Stimulated activated CD4-positive, alpha-beta T cell treated with anti-CD3 and anti-CD28 coated beads, Interleukin-1b, Interleukin-23, amount 100 ng/mL, for 24 hours (primary cell): Measurements from ENCODE around the gene PRLR.

Experiments used
- DNase-seq, 4 experiments: peaks; one replicate each; pipeline ENCODE4 v3.0.0-alpha.2; 2020; ENCODE audit warnings: low read depth in 4 of 4, low spot score in 1 of 4

Gene PRLR

DNA sequence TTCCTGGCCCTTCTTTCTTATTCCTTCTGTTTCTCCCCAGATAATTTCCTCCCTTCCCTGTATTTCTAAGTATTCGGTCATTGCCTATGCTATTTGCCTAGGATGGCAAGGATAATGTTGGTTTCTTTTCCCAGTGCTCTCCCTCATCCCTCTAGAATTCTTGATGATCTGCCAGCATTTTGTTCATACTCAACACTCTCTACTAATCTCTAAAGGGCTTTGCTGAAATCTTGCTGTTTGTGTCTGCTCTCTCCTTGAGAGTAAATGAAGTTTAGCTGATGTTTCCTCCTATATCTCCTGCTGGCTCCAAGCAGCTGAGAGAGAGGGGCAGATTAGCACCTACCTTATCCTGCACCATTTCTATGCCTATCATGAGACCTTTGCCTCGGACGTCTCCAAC is 220.6 kb downstream of the PRLR start:
- no peak for DNase-seq

DNA sequence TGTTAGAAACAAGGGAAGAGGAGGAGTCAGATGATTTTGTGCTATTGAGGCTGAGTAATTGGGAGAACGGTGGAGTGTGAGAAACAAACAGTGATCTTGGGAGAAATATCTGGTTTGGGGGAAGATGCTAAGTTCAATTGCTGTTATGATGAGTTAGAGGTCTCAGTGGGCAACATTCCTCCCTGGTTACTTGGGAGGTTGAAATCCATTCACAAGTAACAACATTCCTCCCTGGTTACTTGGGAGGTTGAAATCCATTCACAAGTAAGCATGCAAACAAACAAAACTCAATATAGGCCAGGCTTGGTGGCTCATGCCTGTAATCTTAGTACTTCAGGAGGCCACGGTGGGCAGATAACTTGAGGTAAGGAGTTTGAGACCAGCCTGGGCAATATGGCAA is 221.3 kb downstream of the PRLR start:
- DNase-seq, result no peak

DNA sequence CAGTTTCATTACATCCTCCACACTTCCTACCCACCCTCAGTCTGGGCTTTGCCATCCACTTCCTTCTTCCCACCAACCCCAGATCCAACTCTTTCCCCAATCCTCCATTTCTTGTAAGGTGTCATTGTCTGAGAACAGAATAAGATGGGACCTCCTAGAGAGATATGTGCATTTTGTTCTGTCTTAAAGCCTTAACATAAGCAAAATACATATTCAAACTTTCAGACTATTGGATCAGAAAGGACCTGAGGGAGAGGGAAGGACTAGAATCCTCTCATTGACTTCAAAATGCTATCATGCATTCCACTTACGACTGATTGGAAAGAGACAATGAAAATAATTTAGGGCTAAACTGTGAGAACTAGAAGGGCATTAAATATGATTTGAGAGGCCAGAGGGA is 225.5 kb downstream of the PRLR start:
- no peak for DNase-seq

DNA sequence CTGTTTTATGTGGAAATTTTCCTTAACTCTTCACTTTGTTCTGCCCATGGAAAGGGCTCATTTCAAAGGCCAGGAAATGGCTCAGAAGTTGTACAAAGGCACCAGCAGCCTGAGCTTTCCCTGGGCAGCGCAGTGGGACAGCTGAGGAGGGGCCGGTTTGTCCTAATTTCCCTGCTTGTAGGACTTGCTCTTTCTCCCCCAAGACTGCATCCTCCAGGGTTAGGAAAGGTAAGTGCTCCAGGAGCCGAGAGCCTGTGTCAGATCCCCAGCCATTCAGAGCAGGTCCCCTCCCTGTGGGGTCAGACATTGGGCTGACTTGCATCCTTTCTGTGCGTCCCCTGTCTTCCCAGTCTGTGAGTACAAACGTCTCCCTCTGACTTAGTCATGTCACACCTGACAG is 226.1 kb downstream of the PRLR start:
- no peak for DNase-seq

DNA sequence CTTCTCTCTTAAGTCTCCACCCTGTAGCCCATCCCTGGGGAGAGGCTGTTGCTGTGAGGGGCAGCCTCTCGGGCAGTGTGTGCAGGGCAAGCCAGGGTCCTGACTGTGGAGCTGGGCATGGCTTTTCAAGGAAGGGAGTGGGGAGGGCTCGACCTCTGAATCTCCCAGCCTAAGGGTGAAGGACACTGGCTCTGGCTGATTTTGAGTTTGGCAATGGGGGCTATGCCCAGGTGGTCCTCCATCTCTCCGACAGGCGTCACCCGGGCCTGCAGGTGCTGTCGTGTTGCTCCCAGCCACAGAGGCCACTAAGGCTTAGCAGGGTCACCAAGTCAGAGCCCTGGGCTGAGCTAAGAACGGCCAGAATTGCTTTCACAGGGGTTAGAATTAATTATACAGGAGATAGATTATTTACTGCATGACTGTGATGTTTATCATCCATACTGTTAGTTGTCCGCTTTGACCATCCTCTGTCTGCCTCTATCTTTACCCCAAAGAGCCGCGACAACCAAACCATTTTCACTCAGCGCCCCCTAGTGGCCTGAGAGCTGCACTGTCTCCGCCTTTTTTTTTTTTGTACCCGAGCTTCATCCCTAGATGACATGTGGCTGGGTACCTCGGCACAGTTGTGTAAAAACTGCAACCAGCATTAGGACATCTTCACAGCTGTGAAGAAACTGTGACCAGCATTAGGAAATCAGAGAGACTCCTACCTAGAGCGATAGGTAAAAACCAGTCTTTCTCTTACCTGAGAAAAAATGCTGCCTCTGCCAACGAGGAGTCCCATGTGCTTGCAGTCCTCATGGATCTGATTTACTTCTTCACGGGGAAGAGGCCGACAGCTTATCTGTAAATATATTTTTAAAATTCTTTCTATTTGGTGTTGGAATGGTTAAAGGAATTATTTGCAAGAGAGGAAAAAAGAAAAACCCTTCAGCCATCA is 227.0 kb downstream of the PRLR start:
- DNase-seq, result peak; percentile 36 to 49 (median 37)

DNA sequence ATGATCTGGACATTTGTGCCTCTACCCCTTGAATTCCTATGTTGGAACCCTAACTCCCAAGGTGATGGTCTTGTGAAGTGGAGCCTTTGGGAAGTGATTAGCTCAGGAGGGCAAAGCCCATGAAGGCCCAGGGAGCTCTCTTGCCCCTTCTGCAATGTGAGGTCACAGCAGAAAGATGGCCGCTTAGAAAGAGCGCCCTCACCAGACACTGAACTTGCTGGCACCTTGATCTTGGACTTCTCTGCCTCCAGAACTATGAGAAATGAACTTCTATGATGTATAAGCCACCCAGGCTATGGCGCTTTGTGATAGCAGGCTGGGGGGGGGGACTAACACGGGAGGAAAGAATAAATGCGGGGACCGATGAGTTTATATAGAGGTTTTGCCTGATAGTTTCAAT is 227.8 kb downstream of the PRLR start:
- no peak for DNase-seq

DNA sequence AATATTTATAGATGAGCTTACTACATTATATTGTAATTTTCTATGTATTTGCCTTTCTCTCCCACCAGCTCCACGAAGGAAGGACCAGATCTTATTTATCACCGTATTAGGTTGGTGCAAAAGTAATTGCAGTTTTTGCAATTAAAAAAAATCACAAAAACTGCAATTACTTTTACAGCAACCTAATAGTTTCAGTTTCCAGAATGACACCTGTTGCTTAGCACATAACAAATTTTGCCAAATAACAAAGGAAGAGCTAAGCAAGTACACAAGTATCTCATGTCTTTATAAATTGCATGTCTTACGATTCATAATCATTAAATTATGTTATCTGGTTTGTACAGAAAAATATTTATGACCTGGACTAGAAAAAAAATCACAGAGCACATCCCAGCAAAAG is 228.4 kb downstream of the PRLR start:
- DNase-seq, result no peak
